ENCODE measurements around the gene SCO1. TPM values are rescaled to one million over a fixed set of nuclear protein-coding genes. Genes with fewer than 3 reads are reported as not detected.

Gene SCO1
- total RNA-seq, 4 donors from 2014 or later = 15.4 to 29.6 (median 24.1) TPM

- Histone ChIP-seq H3K9me3 (no peaks in the 10 kb centered on the region), H3K4me1 (peaks cover 0 to 21% (median 0%) of the 10 kb centered on the region in 3 donors), H3K4me3 (no peak overlapping the region), H3K27me3 (no peaks in the 10 kb centered on the region), H3K27ac (no peak overlapping the region), H3K36me3 (peaks cover 0 to 59% of the 10 kb centered on the region in 2 donors)
- TF ChIP-seq POLR2AphosphoS5 (IDR thresholded peaks at IDR 0.05) (no peak), POLR2A (IDR thresholded peaks at IDR 0.05) (no peak), EP300 (IDR thresholded peaks at IDR 0.05) (no peak), CTCF (IDR thresholded peaks at IDR 0.05) (no peak)
- WGBS, 2 donors (ENCODE audit: low coverage in 1 of 2) = 44 to 59% methylated on average over 2 of the region's 2 CpGs
- no peak for ATAC-seq
Measured at GRCh38 chr17:10726196-10726595, 28.9 kb upstream of the SCO1 start.

- Histone ChIP-seq H3K4me1 (peaks cover 0 to 11% (median 0%) of the 10 kb centered on the region in 3 donors), H3K27ac (no peak overlapping the region), H3K4me3 (no peak overlapping the region), H3K9me3 (no peaks in the 10 kb centered on the region), H3K36me3 (peaks cover 0 to 67% of the 10 kb centered on the region in 2 donors), H3K27me3 (no peaks in the 10 kb centered on the region)
- TF ChIP-seq EP300 (IDR thresholded peaks at IDR 0.05) (no peak), POLR2A (IDR thresholded peaks at IDR 0.05) (no peak), CTCF (IDR thresholded peaks at IDR 0.05) (no peak), POLR2AphosphoS5 (IDR thresholded peaks at IDR 0.05) (no peak)
- 20 to 77% methylated on average over 1 to 2 of the region's 3 CpGs for WGBS, 2 donors (ENCODE audit: low coverage in 1 of 2)
- no peak for ATAC-seq
Measured at GRCh38 chr17:10725262-10725661, 27.9 kb upstream of the SCO1 start.

GRCh38 chr17:10724546-10725195 is 27.3 kb upstream of the SCO1 start:
- TF ChIP-seq POLR2A (IDR thresholded peaks at IDR 0.05) = no peak
- no peak for TF ChIP-seq EP300 (IDR thresholded peaks at IDR 0.05)
- no peak for TF ChIP-seq POLR2AphosphoS5 (IDR thresholded peaks at IDR 0.05)
- no peak for TF ChIP-seq CTCF (IDR thresholded peaks at IDR 0.05)

GRCh38 chr17:10718547-10718946 is 21.2 kb upstream of the SCO1 start:
- Histone ChIP-seq H3K27me3 (no peaks in the 10 kb centered on the region), H3K4me1 (no peaks in the 10 kb centered on the region), H3K4me3 (no peak overlapping the region), H3K9me3 (no peaks in the 10 kb centered on the region), H3K27ac (no peak overlapping the region), H3K36me3 (peaks cover 0 to 76% of the 10 kb centered on the region in 2 donors)
- WGBS, 2 donors (ENCODE audit: low coverage in 1 of 2) = 33 to 80% methylated on average over 1 of the region's 1 CpG
- ATAC-seq = no peak
- TF ChIP-seq EP300 (IDR thresholded peaks at IDR 0.05) (no peak), POLR2A (IDR thresholded peaks at IDR 0.05) (no peak), POLR2AphosphoS5 (IDR thresholded peaks at IDR 0.05) (no peak), CTCF (IDR thresholded peaks at IDR 0.05) (no peak)

More at GRCh38 chr17:10724546-10725195, 27.3 kb upstream of the SCO1 start:
- no peak overlapping the region for H3K27ac ChIP-seq
- no peak for ATAC-seq
- H3K4me3 ChIP-seq = no peak overlapping the region
- no peaks in the 10 kb centered on the region for H3K9me3 ChIP-seq
- 81 to 94% methylated on average over 9 to 11 of the region's 11 CpGs for WGBS, 2 donors (ENCODE audit: low coverage in 1 of 2)
- peaks cover 0 to 73% of the 10 kb centered on the region in 2 donors for H3K36me3 ChIP-seq
- no peaks in the 10 kb centered on the region for H3K27me3 ChIP-seq
- peaks cover 0 to 10% (median 0%) of the 10 kb centered on the region in 3 donors for H3K4me1 ChIP-seq

- Histone ChIP-seq H3K4me1 (no peaks in the 10 kb centered on the region), H3K27ac (no peak overlapping the region), H3K27me3 (no peaks in the 10 kb centered on the region), H3K36me3 (peaks cover 3 to 81% of the 10 kb centered on the region in 2 donors), H3K9me3 (no peaks in the 10 kb centered on the region), H3K4me3 (no peak overlapping the region)
- ATAC-seq = no peak
- TF ChIP-seq EP300 (IDR thresholded peaks at IDR 0.05) (no peak), POLR2AphosphoS5 (IDR thresholded peaks at IDR 0.05) (no peak), POLR2A (IDR thresholded peaks at IDR 0.05) (no peak), CTCF (IDR thresholded peaks at IDR 0.05) (no peak)
- 82 to 90% methylated on average over 9 to 10 of the region's 10 CpGs for WGBS, 2 donors (ENCODE audit: low coverage in 1 of 2)
Measured at GRCh38 chr17:10716218-10716617, 18.9 kb upstream of the SCO1 start.

All from gastroesophageal sphincter (tissue), 4 donors.